ENCODE measurements around the gene PPP5C. TPM values are rescaled to one million over a fixed set of nuclear protein-coding genes. Genes with fewer than 3 reads are reported as not detected.
"Not testable (repeated sequence)": the region's sequence is repeated elsewhere in the genome, so short reads cannot be mapped to it uniquely, and the experiment has no call there.

PPP5C gene
- total RNA-seq, 4 donors from 2014 or later = 32.0 to 63.1 (median 48.4) TPM

DNA sequence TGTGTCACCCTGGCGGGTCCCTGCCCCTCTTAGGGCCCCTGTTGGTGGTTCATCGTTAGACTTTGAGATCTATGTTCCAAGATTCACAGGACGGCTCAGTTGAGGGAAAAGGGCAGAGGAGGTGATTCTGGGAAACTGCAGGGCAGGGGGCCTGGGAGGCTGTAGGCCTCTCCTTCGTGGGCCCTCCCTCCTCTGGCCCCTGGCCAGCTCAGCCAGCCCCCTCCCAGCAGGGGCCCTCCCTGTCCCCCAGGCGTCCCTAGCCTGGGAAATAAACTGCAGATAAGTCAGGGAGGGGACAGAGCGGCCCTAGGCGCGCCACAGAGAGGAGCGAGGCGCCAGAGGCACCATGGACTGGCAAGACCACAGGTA, 43.6 kb upstream of the PPP5C start:
- H3K4me3 ChIP-seq (ENCODE audit: low read depth, poor library complexity, severe bottlenecking) = no peak overlapping the region
- no peak for TF ChIP-seq POLR2A (IDR thresholded peaks at IDR 0.05)
- TF ChIP-seq, protein P1, sequence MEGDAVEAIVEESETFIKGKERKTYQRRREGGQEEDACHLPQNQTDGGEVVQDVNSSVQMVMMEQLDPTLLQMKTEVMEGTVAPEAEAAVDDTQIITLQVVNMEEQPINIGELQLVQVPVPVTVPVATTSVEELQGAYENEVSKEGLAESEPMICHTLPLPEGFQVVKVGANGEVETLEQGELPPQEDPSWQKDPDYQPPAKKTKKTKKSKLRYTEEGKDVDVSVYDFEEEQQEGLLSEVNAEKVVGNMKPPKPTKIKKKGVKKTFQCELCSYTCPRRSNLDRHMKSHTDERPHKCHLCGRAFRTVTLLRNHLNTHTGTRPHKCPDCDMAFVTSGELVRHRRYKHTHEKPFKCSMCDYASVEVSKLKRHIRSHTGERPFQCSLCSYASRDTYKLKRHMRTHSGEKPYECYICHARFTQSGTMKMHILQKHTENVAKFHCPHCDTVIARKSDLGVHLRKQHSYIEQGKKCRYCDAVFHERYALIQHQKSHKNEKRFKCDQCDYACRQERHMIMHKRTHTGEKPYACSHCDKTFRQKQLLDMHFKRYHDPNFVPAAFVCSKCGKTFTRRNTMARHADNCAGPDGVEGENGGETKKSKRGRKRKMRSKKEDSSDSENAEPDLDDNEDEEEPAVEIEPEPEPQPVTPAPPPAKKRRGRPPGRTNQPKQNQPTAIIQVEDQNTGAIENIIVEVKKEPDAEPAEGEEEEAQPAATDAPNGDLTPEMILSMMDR (IDR thresholded peaks at IDR 0.05) = no peak
- DNase-seq (ENCODE audit: low spot score in 2 of 2) = no peak
- 81 to 86% methylated on average over 9 to 10 of the region's 10 CpGs for WGBS, 2 donors
- intact Hi-C loops (cut with DNase I; ENCODE audit: low total_unique reads) = no loop called here

DNA sequence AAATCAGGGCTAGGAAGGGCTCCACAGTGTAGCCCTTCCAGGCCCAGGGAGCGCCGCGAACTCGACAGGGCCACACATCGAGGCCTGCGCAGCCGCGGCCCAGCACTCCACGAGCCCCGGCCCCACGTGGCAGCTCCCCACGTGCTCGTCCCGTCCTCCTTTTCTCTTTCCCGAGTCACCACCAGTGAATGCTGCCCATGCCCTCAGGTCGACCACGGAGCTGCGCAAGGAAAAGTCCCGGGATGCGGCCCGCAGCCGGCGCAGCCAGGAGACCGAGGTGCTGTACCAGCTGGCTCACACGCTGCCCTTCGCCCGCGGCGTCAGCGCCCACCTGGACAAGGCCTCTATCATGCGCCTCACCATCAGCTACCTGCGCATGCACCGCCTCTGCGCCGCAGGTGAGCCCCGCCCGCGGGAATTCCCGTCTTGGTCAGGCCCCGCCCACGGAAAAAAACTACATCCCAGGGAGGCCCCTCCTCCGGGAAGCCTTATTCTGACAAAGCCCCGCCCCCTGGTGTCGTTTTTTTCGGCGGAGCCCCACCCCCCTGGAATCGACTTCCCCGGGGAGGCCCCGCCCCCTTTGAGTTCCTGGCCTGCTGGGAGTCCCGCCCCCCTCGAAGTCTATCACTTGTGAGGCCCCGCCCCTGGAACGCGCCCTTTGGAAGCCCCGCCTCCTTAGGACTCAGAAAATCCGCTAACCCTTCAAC, 43.0 kb upstream of the PPP5C start:
- WGBS, 2 donors = 46 to 51% methylated on average over 49 to 51 of the region's 56 CpGs
- DNase-seq (ENCODE audit: low spot score in 2 of 2) = peak; percentile 50 to 92
- no peak overlapping the region for H3K4me3 ChIP-seq (ENCODE audit: low read depth, poor library complexity, severe bottlenecking)
- TF ChIP-seq POLR2A (IDR thresholded peaks at IDR 0.05) = no peak
- TF ChIP-seq, protein P1 (IDR thresholded peaks at IDR 0.05) = no peak
- intact Hi-C loops (cut with DNase I; ENCODE audit: low total_unique reads) = no loop called here

DNA sequence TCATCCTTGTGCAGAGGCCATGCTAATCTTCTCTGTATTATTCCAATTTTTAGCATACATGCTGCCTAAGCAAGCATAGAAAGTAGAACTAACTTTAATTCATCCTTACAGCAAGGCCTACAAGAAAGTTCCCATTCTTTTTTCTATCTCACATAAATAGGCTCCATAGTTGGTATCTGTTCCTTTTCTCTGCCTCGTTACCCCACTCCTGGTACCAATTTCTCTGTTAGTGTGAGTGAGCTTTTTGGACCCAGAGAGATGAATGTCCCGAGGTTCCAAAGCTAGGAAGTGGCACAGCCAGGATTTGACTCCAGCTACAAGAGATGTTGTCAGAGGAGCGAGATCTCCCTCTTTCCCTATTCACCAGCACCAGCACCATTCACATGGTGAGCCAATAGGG, 40.4 kb upstream of the PPP5C start:
- intact Hi-C loops (cut with DNase I; ENCODE audit: low total_unique reads) = no loop called here
- H3K4me3 ChIP-seq (ENCODE audit: low read depth, poor library complexity, severe bottlenecking) = no peak overlapping the region
- TF ChIP-seq POLR2A (IDR thresholded peaks at IDR 0.05) = no peak
- TF ChIP-seq, protein P1 (IDR thresholded peaks at IDR 0.05) = no peak
- no peak for DNase-seq (ENCODE audit: low spot score in 2 of 2)
- 95 to 100% methylated on average over 3 of the region's 3 CpGs for WGBS, 2 donors

DNA sequence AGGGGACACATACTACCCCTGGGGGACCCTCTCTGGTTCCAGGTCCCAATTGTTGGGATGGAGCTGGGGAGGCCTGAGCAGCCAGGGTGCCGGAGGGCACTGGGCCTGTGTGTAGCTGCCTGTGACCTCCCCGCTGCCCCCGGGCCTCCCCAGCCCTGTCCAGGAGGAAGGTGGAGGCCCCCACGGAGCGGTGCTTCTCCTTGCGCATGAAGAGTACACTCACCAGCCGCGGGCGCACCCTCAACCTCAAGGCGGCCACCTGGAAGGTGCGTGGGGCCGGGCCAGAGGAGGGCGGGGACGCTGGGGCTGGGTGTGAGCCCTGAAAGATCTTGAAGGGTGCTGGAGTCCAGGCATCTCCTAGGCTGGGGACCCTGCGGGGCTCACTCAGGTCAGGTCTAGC, 38.4 kb upstream of the PPP5C start:
- intact Hi-C loops (cut with DNase I; ENCODE audit: low total_unique reads) = no loop called here
- 86 to 88% methylated on average over 10 to 15 of the region's 15 CpGs for WGBS, 2 donors
- H3K4me3 ChIP-seq (ENCODE audit: low read depth, poor library complexity, severe bottlenecking) = no peak overlapping the region
- no peak for DNase-seq (ENCODE audit: low spot score in 2 of 2)
- TF ChIP-seq POLR2A (IDR thresholded peaks at IDR 0.05) = no peak
- TF ChIP-seq, protein P1 (IDR thresholded peaks at IDR 0.05) = no peak

DNA sequence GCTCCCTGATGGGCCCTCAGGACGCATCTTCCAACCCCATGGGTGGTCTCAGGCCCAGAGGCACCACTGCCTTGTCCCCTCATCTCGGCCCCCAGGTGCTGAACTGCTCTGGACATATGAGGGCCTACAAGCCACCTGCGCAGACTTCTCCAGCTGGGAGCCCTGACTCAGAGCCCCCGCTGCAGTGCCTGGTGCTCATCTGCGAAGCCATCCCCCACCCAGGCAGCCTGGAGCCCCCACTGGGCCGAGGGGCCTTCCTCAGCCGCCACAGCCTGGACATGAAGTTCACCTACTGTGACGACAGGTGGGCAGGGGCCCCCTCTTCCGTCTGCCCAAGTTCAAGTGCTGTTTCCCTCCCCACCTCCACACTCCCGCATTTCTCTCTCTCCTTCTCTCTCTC, 37.8 kb upstream of the PPP5C start:
- TF ChIP-seq POLR2A (IDR thresholded peaks at IDR 0.05) = no peak
- TF ChIP-seq, protein P1 (IDR thresholded peaks at IDR 0.05) = no peak
- 92 to 93% methylated on average over 10 of the region's 10 CpGs for WGBS, 2 donors
- DNase-seq (ENCODE audit: low spot score in 2 of 2) = no peak
- no peak overlapping the region for H3K4me3 ChIP-seq (ENCODE audit: low read depth, poor library complexity, severe bottlenecking)
- intact Hi-C loops (cut with DNase I; ENCODE audit: low total_unique reads) = no loop called here

DNA sequence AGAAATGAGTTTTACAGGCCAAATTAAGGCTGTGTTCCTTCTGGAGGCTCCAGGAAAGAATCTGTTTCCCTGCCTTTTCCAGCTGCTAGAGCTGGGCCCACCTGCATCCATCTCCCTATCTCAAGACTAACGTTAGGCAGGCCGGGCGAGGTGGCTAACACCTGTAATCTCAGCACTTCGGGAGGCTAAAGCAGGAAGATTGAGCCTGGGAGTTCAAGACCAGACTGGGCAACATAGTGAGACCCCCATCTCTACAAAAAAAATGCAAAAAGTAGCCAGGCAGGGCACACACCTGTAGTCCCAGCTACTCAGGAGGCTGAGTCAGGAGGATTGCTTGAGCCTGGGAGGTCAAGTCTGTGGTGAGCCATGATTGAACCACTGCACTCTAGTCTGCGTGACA, 35.4 kb upstream of the PPP5C start:
- intact Hi-C loops (cut with DNase I; ENCODE audit: low total_unique reads) = no loop called here
- DNase-seq (ENCODE audit: low spot score in 2 of 2) = no peak
- H3K4me3 ChIP-seq (ENCODE audit: low read depth, poor library complexity, severe bottlenecking) = no peak overlapping the region
- TF ChIP-seq, protein P1 (IDR thresholded peaks at IDR 0.05) = no peak
- no peak for TF ChIP-seq POLR2A (IDR thresholded peaks at IDR 0.05)
- WGBS, 2 donors = 94 to 96% methylated on average over 5 of the region's 5 CpGs

DNA sequence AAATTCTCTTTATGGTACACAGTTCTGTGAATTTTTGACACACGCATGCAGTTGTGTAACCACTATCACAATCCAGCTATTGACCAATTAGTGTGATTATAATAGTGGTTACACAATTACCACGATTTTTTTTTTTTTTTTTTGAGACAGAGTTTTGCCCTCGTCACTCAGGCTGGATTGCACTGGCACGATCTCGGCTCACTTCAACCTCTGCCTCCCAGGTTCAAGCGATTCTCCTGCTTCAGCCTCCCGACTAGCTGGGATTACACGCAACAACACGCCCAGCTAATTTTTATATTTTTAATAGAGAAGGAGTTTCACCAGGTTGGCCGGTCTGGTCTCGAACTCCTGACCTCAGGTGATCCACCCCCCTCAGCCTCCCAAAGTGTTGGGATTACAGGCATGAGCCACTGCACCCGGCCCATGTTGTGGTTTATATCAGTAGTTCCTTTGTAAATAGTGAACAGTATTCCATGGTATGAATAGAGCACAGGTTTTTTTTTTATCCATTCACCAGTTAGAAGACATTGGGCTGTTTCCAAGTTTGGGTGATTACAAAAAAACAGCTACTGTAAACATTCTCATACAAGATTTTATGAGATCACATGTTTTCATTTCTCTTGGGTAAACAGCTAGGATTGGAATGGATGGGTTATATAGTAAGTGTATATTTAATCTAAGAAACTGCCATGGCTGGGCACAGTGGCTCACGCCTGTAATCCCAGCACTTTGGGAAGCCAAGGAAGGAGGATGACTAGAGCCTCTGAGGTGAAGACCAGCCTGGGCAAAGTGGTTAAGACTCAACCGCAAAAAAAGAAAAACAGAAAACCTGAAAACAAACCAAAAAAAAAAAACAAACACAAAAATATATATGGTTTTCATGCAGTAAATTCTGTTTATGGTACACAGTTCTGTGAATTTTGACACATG, 33.1 kb upstream of the PPP5C start:
- H3K4me3 ChIP-seq (ENCODE audit: low read depth, poor library complexity, severe bottlenecking); DNase-seq (ENCODE audit: low spot score in 2 of 2); intact Hi-C loops (cut with DNase I; ENCODE audit: low total_unique reads): not testable (repeated sequence)
- 69 to 77% methylated on average over 14 of the region's 14 CpGs for WGBS, 2 donors

All from lower leg skin (tissue), 4 donors.